Tibial nerve (tissue), 4 donors: ENCODE measurements around the gene DLX1.

Experiments
- CTCF ChIP-seq, 5 experiments: fragments of 200-600 bp in 3 of 5; fragments of 450-650 bp in 2 of 5; sonication (generic) in 3 of 5; IDR thresholded peaks; one replicate each; pipeline ENCODE4 v1.5.1; 2016 to 2019; ENCODE audit warnings: antibody characterized with exemption in 5 of 5, mild to moderate bottlenecking in 3 of 5, moderate library complexity in 2 of 5
- EP300 ChIP-seq, 2 donors: sonication (generic); formaldehyde crosslinking; IDR thresholded peaks; one replicate each; pipeline ENCODE4 v1.6.1; 2017; ENCODE audit warnings: antibody characterized with exemption in 2 of 2, mild to moderate bottlenecking in 1 of 2
- POLR2A ChIP-seq, 2 donors: fragments of 450-650 bp; IDR thresholded peaks; one replicate each; pipeline ENCODE4 v1.6.1; 2017; ENCODE audit warnings: antibody characterized with exemption in 2 of 2, mild to moderate bottlenecking in 2 of 2, moderate library complexity in 2 of 2

GRCh38 chr2:172095905-172096625, 10.8 kb downstream of the DLX1 start:
- no peak for TF ChIP-seq CTCF (IDR thresholded peaks at IDR 0.05)
- TF ChIP-seq POLR2A (IDR thresholded peaks at IDR 0.05): no peak
- no peak for TF ChIP-seq EP300 (IDR thresholded peaks at IDR 0.05)
